Ascending aorta (tissue), 2 donors: ENCODE measurements around the gene MX2. TPM values are rescaled to one million over a fixed set of nuclear protein-coding genes. Genes with fewer than 3 reads are reported as not detected.

Experiments
- DNase-seq, 2 donors: peaks; one replicate each; pipeline ENCODE4 v3.0.0-alpha.2; 2019; ENCODE audit warnings: low spot score in 2 of 2
- H3K27ac ChIP-seq, 2 donors: fragments of 200-600 bp; sonication (generic); one replicate each; pipeline ENCODE4 v1.5.1; 2016 to 2017; ENCODE audit warnings: mild to moderate bottlenecking in 1 of 2
- H3K27me3 ChIP-seq: fragments of 200-600 bp; sonication (generic); one replicate; pipeline ENCODE4 v1.5.1; 2017
- H3K36me3 ChIP-seq, 2 donors: fragments of 200-600 bp; sonication (generic); one replicate each; pipeline ENCODE4 v1.5.1; 2016
- H3K4me1 ChIP-seq, 2 donors: fragments of 200-600 bp; sonication (generic); one replicate each; pipeline ENCODE4 v1.5.1; 2016 to 2017; ENCODE audit warnings: mild to moderate bottlenecking in 1 of 2
- H3K4me3 ChIP-seq, 2 donors: fragments of 200-600 bp; sonication (generic); one replicate each; pipeline ENCODE4 v1.5.1; 2016 to 2017; ENCODE audit warnings: mild to moderate bottlenecking in 1 of 2
- H3K9me3 ChIP-seq, 2 donors: fragments of 200-600 bp; sonication (generic); one replicate each; pipeline ENCODE4 v1.5.1; 2016
- intact Hi-C: fragments of 100-400 bp; cut with DNase I; formaldehyde crosslinking; loops from one replicate; pipeline ENCODE4 v1.15.1; 2023
- total RNA-seq: library from RNA; depleted of rRNA; stranded (reverse); fragments of >200 nt; gene quantifications from one replicate; pipeline ENCODE4 v1.1.0, GENCODE V29; 2016
- TF ChIP-seq, protein P1 (sequence below), 3 experiments: fragments of 200-600 bp in 2 of 3; fragments of 450-650 bp in 1 of 3; sonication (generic) in 2 of 3; IDR thresholded peaks; one replicate each; pipeline ENCODE4 v1.5.1; 2016 to 2019; ENCODE audit warnings: antibody characterized with exemption in 3 of 3, mild to moderate bottlenecking in 1 of 3, moderate library complexity in 1 of 3

MX2 gene
- total RNA-seq, 1 donor from 2014 or later, result 9.7 TPM

DNA sequence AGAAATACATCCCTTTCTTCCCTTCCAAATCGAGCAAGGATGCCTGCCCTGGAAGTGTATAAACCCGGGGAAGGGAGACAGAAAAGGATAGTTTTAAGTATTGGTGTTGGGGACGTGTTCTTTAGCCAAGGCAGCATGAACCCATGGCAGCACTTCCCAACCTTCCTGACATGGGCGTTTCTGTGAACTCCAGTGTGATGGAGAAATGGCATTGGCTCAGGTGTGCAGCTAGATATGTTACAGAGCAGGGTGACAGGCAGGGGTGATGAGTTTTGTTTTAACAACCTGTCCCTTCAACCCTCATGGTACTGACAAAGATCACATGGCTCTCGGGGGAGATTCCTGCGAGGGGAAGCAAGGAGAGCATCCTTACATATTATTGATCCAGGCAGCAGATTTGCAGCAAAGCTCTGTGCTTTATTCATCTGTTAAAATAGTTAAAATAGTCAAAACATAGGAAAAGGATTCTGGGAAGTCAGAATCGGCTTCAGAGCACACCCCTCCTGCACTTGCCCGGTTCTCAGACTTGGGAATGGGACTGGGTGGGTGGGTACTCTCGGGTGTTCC is 68.2 kb downstream of the MX2 start:
- Histone ChIP-seq H3K27me3 (no peaks in the 10 kb centered on the region), H3K27ac (no peak overlapping the region), H3K4me1 (peaks cover 0 to 7% of the 10 kb centered on the region in 2 donors), H3K9me3 (no peaks in the 10 kb centered on the region), H3K4me3 (no peak overlapping the region), H3K36me3 (peaks cover 24 to 34% of the 10 kb centered on the region in 2 donors)
- TF ChIP-seq, protein P1, sequence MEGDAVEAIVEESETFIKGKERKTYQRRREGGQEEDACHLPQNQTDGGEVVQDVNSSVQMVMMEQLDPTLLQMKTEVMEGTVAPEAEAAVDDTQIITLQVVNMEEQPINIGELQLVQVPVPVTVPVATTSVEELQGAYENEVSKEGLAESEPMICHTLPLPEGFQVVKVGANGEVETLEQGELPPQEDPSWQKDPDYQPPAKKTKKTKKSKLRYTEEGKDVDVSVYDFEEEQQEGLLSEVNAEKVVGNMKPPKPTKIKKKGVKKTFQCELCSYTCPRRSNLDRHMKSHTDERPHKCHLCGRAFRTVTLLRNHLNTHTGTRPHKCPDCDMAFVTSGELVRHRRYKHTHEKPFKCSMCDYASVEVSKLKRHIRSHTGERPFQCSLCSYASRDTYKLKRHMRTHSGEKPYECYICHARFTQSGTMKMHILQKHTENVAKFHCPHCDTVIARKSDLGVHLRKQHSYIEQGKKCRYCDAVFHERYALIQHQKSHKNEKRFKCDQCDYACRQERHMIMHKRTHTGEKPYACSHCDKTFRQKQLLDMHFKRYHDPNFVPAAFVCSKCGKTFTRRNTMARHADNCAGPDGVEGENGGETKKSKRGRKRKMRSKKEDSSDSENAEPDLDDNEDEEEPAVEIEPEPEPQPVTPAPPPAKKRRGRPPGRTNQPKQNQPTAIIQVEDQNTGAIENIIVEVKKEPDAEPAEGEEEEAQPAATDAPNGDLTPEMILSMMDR (IDR thresholded peaks at IDR 0.05), result no peak
- intact Hi-C loops, result loop anchor here (5.0 to 10.0 kb wide), 5 partner anchors 145 to 1065 kb away; partner anchors contain the start of genes BACE2 and RSPH1
- DNase-seq, result no peak

DNA sequence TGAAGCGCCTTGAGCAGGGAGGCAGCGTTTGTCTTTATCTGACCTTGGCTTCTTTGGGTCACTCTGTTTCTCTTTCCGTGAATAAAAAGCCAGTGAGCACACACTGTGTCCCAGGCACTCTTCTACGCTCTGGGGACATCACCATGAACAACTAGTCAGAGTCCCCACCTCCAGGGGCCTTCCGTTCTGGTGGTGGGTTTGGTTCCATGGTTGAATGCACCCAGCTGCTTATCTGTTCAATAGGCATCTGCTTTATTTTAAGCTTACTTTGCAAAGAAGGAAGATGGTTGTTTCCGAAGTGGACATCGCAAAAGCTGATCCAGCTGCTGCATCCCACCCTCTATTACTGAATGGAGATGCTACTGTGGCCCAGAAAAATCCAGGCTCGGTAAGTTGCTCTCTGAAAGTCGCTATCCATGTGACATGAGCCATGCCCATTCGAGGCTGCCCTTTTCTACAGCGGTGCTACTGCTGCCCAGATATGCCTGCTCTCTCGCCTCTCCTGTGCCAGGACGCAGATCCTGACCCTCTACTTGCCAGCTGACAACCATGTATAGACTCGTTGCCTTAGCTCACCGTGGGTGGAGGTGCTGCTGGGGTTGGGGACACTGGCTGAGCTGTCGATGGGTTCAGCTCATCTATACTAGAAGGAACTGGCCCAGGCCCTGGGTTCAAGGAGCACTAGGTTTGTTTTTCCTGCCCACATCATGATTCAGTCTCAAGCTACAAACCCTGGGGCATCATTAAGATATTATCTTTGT is 70.1 kb downstream of the MX2 start:
- H3K27me3 ChIP-seq, result no peaks in the 10 kb centered on the region
- no peaks in the 10 kb centered on the region for H3K9me3 ChIP-seq
- DNase-seq, result no peak
- intact Hi-C loops, result no loop called here
- no peak overlapping the region for H3K4me3 ChIP-seq
- H3K27ac ChIP-seq, result no peak overlapping the region
- H3K36me3 ChIP-seq, result peaks cover 43 to 54% of the 10 kb centered on the region in 2 donors
- peaks cover 0 to under 1% of the 10 kb centered on the region in 2 donors for H3K4me1 ChIP-seq
- TF ChIP-seq, protein P1 (IDR thresholded peaks at IDR 0.05), result no peak

DNA sequence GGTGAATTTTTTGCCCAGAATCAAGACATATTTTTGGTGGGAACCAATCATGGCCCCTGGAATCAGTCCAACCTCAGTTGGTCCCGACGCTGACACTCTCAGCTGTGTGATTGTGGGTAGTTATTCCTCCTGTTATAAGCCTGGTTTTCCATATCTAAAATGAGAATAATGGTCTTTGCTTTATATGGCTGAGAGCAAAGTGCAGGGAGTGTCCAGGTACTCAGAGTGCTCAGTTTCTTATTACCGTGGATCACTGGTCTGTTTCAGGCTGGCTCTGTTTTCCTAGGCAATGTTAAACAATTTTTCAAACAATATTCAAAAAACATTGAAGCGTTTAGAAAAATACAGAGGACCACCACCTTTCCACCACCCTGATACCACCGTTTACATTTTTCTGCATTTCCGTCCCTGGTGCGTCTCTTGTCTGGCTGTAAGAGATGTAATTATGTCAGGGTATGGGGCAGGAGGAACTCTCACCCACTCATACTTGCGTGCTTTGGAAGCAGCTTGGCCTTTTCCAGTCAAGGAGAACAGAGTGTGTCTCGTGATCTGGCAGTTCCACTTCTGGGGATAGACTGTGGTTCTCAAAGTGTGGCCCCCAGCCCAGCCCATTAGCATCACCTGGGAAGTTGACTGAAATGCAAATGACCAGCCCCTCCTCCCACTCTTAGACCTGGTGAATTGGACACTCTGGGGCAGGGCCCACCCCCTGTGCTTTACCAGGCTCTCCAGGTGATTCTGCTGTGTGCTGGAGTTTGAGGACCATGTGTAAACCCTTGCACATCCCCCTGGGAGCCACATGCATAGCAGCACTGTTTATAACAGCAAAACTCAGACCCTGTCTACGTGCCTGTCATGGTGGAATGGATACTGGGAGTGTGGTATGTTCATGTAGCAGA is 71.0 kb downstream of the MX2 start:
- TF ChIP-seq, protein P1 (IDR thresholded peaks at IDR 0.05), result no peak
- no peak for DNase-seq
- no peaks in the 10 kb centered on the region for H3K27me3 ChIP-seq
- no peak overlapping the region for H3K27ac ChIP-seq
- H3K36me3 ChIP-seq, result peaks cover 52 to 62% of the 10 kb centered on the region in 2 donors
- H3K9me3 ChIP-seq, result no peaks in the 10 kb centered on the region
- intact Hi-C loops, result no loop called here
- H3K4me1 ChIP-seq, result no peaks in the 10 kb centered on the region
- H3K4me3 ChIP-seq, result no peak overlapping the region

DNA sequence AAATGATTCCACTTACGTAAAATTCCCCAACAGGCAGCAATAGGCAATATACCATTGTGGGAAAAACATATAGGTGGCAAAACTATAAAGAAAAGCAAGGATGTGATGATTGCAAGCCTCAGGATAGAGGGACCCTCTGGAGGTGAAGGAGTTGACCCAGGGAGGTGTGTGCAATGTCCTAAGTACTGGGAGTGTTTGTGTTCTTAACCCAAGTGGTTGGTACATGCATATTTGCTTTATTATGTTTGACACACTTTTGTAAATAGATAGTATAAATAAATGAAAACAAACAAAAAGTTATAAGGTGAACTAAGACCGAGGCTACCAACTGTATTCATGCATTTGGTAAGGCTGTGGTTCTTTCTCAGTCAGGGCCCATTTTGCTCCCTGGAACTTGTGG is 71.7 kb downstream of the MX2 start:
- DNase-seq, result no peak
- Histone ChIP-seq H3K9me3 (no peaks in the 10 kb centered on the region), H3K4me1 (no peaks in the 10 kb centered on the region), H3K27ac (no peak overlapping the region), H3K27me3 (no peaks in the 10 kb centered on the region), H3K4me3 (no peak overlapping the region), H3K36me3 (peaks cover 57 to 66% of the 10 kb centered on the region in 2 donors)
- TF ChIP-seq, protein P1 (IDR thresholded peaks at IDR 0.05), result no peak
- intact Hi-C loops, result no loop called here

DNA sequence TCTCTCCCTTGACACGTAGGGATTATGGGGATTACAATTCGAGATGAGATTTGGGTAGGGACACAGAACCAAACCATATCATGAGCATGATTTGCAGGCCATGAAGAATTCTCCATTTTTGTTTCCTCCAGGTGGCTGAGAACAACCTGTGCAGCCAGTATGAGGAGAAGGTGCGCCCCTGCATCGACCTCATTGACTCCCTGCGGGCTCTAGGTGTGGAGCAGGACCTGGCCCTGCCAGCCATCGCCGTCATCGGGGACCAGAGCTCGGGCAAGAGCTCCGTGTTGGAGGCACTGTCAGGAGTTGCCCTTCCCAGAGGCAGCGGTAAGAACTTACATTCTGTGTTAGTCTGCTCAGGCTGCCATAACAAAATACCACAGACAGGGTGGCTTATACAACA is 73.9 kb downstream of the MX2 start:
- DNase-seq, result no peak
- H3K27ac ChIP-seq, result no peak overlapping the region
- H3K4me1 ChIP-seq, result no peaks in the 10 kb centered on the region
- no peaks in the 10 kb centered on the region for H3K27me3 ChIP-seq
- intact Hi-C loops, result no loop called here
- H3K9me3 ChIP-seq, result no peaks in the 10 kb centered on the region
- TF ChIP-seq, protein P1 (IDR thresholded peaks at IDR 0.05), result no peak
- H3K36me3 ChIP-seq, result peaks cover 65 to 71% of the 10 kb centered on the region in 2 donors
- H3K4me3 ChIP-seq, result no peak overlapping the region
